COLO668 (cell line): ENCODE measurements around the gene ZBTB38.

Source experiments
- DNase-seq: peaks from one replicate; lab custom pipeline; 2025; ENCODE audit not compliant: unreplicated experiment; lab: John Stamatoyannopoulos, UW

The ZBTB38 gene

GRCh38 chr3:141403576-141403975 is 35.3 kb downstream of the ZBTB38 start:
- no peak for DNase-seq

GRCh38 chr3:141405025-141405424 is 36.7 kb downstream of the ZBTB38 start:
- DNase-seq = no peak

GRCh38 chr3:141405591-141405990 is 37.3 kb downstream of the ZBTB38 start:
- DNase-seq = no peak

GRCh38 chr3:141406265-141406664 is 38.0 kb downstream of the ZBTB38 start:
- no peak for DNase-seq

- no peak for DNase-seq
These were observed 38.7 kb downstream of the ZBTB38 start for GRCh38 chr3:141407047-141407446.

- DNase-seq = no peak
These were observed 39.5 kb downstream of the ZBTB38 start for GRCh38 chr3:141407825-141408224.

- DNase-seq = no peak
These were observed 40.3 kb downstream of the ZBTB38 start for GRCh38 chr3:141408596-141408995.

GRCh38 chr3:141409940-141410241 is 41.6 kb downstream of the ZBTB38 start:
- no peak for DNase-seq

- DNase-seq = no peak
These were observed 42.1 kb downstream of the ZBTB38 start for GRCh38 chr3:141410408-141410807.

GRCh38 chr3:141410846-141411245 is 42.5 kb downstream of the ZBTB38 start:
- DNase-seq = no peak

- no peak for DNase-seq
These were observed 43.0 kb downstream of the ZBTB38 start for GRCh38 chr3:141411251-141411771.

- DNase-seq = no peak
These were observed 44.0 kb downstream of the ZBTB38 start for GRCh38 chr3:141412087-141412935.

- no peak for DNase-seq
These were observed 44.6 kb downstream of the ZBTB38 start for GRCh38 chr3:141412936-141413354.

- no peak for DNase-seq
These were observed 45.1 kb downstream of the ZBTB38 start for GRCh38 chr3:141413391-141413790.

GRCh38 chr3:141413801-141414689 is 45.7 kb downstream of the ZBTB38 start:
- no peak for DNase-seq

- no peak for DNase-seq
These were observed 46.6 kb downstream of the ZBTB38 start for GRCh38 chr3:141414800-141415462.

GRCh38 chr3:141415953-141416352 is 47.6 kb downstream of the ZBTB38 start:
- DNase-seq = no peak
